Osteoblast (primary cell): Measurements from ENCODE around the gene AGBL4. TPM values are rescaled to one million over a fixed set of nuclear protein-coding genes. Genes with fewer than 3 reads are reported as not detected.

Experiments used
- DNase-seq: peaks from one replicate; pipeline ENCODE4 v3.0.0; 2011; ENCODE audit warnings: low spot score, mixed read lengths; ENCODE audit not compliant: insufficient read length; ENCODE audit errors: missing footprints
- H2AFZ ChIP-seq: 2 replicates; pipeline ENCODE4 v1.6.0; 2011; ENCODE audit warnings: mild to moderate bottlenecking, low read length
- H3K27ac ChIP-seq: 2 replicates; pipeline ENCODE4 v1.5.1; 2011; ENCODE audit warnings: mild to moderate bottlenecking, low read depth, low read length, moderate library complexity
- H3K27me3 ChIP-seq: 2 replicates; pipeline ENCODE4 v1.6.0; 2012; ENCODE audit warnings: mild to moderate bottlenecking, control low read depth, inconsistent platforms, low read length, moderate library complexity; ENCODE audit not compliant: insufficient read depth
- H3K36me3 ChIP-seq: 2 replicates; pipeline ENCODE4 v1.5.1; 2011; ENCODE audit warnings: mild to moderate bottlenecking, low read length, control low read depth, moderate library complexity; ENCODE audit not compliant: insufficient read depth
- H3K4me1 ChIP-seq: 2 replicates; pipeline ENCODE4 v1.5.1; 2011; ENCODE audit warnings: mild to moderate bottlenecking, low read length, control low read depth, moderate library complexity; ENCODE audit not compliant: insufficient read depth
- H3K4me2 ChIP-seq: 2 replicates; pipeline ENCODE4 v1.6.0; 2011; ENCODE audit warnings: mild to moderate bottlenecking, low read length; ENCODE audit not compliant: insufficient read depth
- H3K4me3 ChIP-seq: fragments of 200-600 bp; sonication (generic); 3 replicates; pipeline ENCODE4 v1.5.1; 2012; ENCODE audit warnings: mild to moderate bottlenecking, low read length, inconsistent platforms; ENCODE audit not compliant: insufficient read depth
- H3K79me2 ChIP-seq: 2 replicates; pipeline ENCODE4 v1.6.0; 2012; ENCODE audit warnings: mild to moderate bottlenecking, low read length, control low read depth, inconsistent platforms; ENCODE audit not compliant: insufficient read depth
- H3K9me3 ChIP-seq: 2 replicates; pipeline ENCODE4 v1.5.1; 2011; ENCODE audit warnings: low read depth, low read length, control low read depth
- H4K20me1 ChIP-seq: 2 replicates; pipeline ENCODE4 v1.6.0; 2012; ENCODE audit warnings: mild to moderate bottlenecking, low read length, control low read depth; ENCODE audit not compliant: insufficient read depth
- total RNA-seq: library from RNA; depleted of rRNA; stranded (reverse); fragments of >200 nt; gene quantifications from 2 replicates; pipeline ENCODE4 v1.2.3, GENCODE V29; 2012
- TF ChIP-seq, protein P1 (sequence below): IDR thresholded peaks from 2 replicates; pipeline ENCODE4 v1.5.1; 2011; ENCODE audit warnings: mild to moderate bottlenecking, low read depth, low read length, moderate library complexity; ENCODE audit errors: extremely low read depth

The AGBL4 gene
- total RNA-seq, 1 donor, result not detected

DNA sequence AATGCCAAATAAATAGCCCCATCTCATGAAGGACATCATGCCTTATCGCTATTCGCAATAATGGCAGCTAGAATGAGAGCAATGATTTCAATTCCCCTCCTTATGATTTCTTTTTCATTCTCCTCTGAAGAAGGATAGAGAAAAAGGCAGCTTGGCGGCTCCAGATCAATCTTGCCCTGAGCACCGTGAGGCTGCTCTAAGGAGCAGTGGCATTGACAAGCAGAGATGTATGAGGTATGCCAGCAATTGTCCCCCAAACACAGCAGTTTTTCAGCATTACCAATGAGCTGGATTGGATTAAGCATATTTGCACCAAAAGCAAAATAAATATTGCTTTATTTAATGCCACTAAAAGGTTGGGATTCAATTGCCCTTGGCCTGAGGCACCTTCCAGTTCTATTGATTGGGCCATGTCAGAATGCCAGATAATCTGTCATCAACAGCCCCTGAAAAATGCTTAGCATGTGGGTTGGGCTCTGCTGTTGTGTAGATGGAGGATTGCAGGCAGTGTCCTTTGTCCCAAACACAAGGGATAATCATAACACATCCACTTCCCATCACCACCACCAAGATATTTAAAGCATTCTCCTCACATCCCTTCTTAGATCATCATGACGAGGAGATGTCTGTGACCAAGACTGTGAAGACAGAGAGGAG lies 1382.8 kb downstream of the AGBL4 start:
- Histone ChIP-seq H3K27ac (no peak overlapping the region), H3K79me2 (no peaks in the 10 kb centered on the region), H2AFZ (no peak overlapping the region), H3K4me1 (no peaks in the 10 kb centered on the region), H3K36me3 (no peaks in the 10 kb centered on the region), H3K4me2 (no peak overlapping the region), H3K27me3 (no peaks in the 10 kb centered on the region), H3K9me3 (no peaks in the 10 kb centered on the region), H3K4me3 (no peak overlapping the region), H4K20me1 (no peaks in the 10 kb centered on the region)
- no peak for DNase-seq
- TF ChIP-seq, protein P1, sequence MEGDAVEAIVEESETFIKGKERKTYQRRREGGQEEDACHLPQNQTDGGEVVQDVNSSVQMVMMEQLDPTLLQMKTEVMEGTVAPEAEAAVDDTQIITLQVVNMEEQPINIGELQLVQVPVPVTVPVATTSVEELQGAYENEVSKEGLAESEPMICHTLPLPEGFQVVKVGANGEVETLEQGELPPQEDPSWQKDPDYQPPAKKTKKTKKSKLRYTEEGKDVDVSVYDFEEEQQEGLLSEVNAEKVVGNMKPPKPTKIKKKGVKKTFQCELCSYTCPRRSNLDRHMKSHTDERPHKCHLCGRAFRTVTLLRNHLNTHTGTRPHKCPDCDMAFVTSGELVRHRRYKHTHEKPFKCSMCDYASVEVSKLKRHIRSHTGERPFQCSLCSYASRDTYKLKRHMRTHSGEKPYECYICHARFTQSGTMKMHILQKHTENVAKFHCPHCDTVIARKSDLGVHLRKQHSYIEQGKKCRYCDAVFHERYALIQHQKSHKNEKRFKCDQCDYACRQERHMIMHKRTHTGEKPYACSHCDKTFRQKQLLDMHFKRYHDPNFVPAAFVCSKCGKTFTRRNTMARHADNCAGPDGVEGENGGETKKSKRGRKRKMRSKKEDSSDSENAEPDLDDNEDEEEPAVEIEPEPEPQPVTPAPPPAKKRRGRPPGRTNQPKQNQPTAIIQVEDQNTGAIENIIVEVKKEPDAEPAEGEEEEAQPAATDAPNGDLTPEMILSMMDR, result no peak

- Histone ChIP-seq H3K4me1 (no peaks in the 10 kb centered on the region), H2AFZ (no peak overlapping the region), H4K20me1 (no peaks in the 10 kb centered on the region), H3K4me3 (no peak overlapping the region), H3K36me3 (no peaks in the 10 kb centered on the region), H3K9me3 (no peaks in the 10 kb centered on the region), H3K4me2 (no peak overlapping the region), H3K27me3 (no peaks in the 10 kb centered on the region), H3K79me2 (no peaks in the 10 kb centered on the region), H3K27ac (no peak overlapping the region)
- DNase-seq, result no peak
- TF ChIP-seq, protein P1, result no peak
These were observed 1393.9 kb downstream of the AGBL4 start for GRCh38 chr1:48629867-48630266.

DNA sequence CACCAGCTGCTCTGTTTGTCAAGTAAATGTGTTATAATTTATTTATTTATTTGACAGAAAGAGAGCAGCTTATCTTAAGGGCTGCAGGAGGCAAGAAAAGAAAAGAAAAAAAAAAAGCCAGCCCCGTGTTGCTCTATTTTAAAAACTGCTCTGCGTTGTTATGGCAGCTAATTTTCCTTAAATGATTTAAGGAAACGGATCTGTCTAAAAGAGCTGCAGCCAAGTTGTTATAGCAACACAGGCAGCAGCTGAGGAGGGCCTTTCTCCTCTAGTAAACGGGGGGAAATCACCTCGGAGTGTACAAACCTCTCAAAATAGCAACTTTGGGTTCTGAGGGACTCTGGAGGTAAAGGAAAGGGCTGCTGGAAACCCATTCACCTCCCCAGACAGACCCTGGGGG lies 1396.3 kb downstream of the AGBL4 start:
- Histone ChIP-seq H4K20me1 (no peaks in the 10 kb centered on the region), H3K27me3 (no peaks in the 10 kb centered on the region), H3K79me2 (no peaks in the 10 kb centered on the region), H3K36me3 (no peaks in the 10 kb centered on the region), H3K4me3 (no peak overlapping the region), H2AFZ (no peak overlapping the region), H3K9me3 (no peaks in the 10 kb centered on the region), H3K4me2 (no peak overlapping the region), H3K4me1 (no peaks in the 10 kb centered on the region), H3K27ac (no peak overlapping the region)
- no peak for DNase-seq
- TF ChIP-seq, protein P1, result no peak

GRCh38 chr1:48619539-48619938 lies 1404.2 kb downstream of the AGBL4 start:
- Histone ChIP-seq H4K20me1 (no peaks in the 10 kb centered on the region), H3K79me2 (no peaks in the 10 kb centered on the region), H3K27ac (no peak overlapping the region), H3K9me3 (no peaks in the 10 kb centered on the region), H3K4me1 (no peaks in the 10 kb centered on the region), H3K4me2 (peak overlapping the region; percentile 67), H2AFZ (no peak overlapping the region), H3K27me3 (no peaks in the 10 kb centered on the region), H3K4me3 (peak overlapping the region; percentile 37), H3K36me3 (no peaks in the 10 kb centered on the region)
- DNase-seq, result no peak
- TF ChIP-seq, protein P1, result no peak
